GM12878 (cell line): Measurements from ENCODE around the gene P2RX2.

ENCODE experiments used
- CREB1 ChIP-seq: IDR thresholded peaks from 2 replicates; pipeline ENCODE4 v1.6.1; 2012; ENCODE audit warnings: low read depth, mild to moderate bottlenecking, inconsistent platforms
- RBBP5 ChIP-seq: fragments of 200-600 bp; sonication (generic); conservative IDR thresholded peaks from 2 replicates; pipeline ENCODE4 v1.6.1; 2016
- TF ChIP-seq, protein P1 (sequence below): fragments of 450-650 bp; IDR thresholded peaks from 2 replicates; pipeline ENCODE4 v1.6.1; 2017; ENCODE audit warnings: borderline replicate concordance
- TF ChIP-seq, protein P2 (sequence below): IDR thresholded peaks from 2 replicates; pipeline ENCODE4 v1.6.1; 2011; ENCODE audit warnings: low read depth, mild to moderate bottlenecking, low read length, moderate library complexity, borderline replicate concordance; ENCODE audit errors: extremely low read depth
- TF ChIP-seq, protein P3 (sequence below), 3 experiments: IDR thresholded peaks in 2 of 3; conservative IDR thresholded peaks in 1 of 3; 2 replicates each; pipeline ENCODE4 v1.5.1; 2011; ENCODE audit warnings: low read depth in 3 of 3, low read length in 3 of 3, mild to moderate bottlenecking in 3 of 3, control low read depth in 2 of 3, moderate library complexity in 2 of 3, inconsistent platforms in 1 of 3, mixed read lengths in 1 of 3; ENCODE audit not compliant: control insufficient read depth in 2 of 3, insufficient read depth in 1 of 3; ENCODE audit errors: extremely low read depth in 1 of 3

DNA sequence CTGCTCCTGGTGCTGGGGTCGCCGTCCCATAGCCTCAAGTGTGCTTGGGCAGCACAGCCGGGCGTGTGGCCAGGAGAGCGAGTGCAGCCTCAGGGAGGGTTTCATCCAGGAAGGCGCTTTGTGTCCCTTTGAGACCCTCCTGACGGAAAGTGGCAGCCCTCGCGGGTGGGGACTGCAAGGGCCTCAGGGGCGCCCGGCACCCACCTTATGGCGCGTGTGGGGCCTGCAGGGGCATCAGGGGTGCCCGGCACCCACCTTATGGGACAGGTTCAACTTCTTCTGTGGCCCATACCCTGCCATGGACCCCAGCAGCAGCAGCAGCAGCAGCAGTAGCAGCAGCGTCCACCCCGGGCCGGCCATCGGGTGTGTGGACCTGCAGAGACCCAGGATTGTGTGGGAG is 12.7 kb upstream of the P2RX2 start:
- TF ChIP-seq, protein P1, sequence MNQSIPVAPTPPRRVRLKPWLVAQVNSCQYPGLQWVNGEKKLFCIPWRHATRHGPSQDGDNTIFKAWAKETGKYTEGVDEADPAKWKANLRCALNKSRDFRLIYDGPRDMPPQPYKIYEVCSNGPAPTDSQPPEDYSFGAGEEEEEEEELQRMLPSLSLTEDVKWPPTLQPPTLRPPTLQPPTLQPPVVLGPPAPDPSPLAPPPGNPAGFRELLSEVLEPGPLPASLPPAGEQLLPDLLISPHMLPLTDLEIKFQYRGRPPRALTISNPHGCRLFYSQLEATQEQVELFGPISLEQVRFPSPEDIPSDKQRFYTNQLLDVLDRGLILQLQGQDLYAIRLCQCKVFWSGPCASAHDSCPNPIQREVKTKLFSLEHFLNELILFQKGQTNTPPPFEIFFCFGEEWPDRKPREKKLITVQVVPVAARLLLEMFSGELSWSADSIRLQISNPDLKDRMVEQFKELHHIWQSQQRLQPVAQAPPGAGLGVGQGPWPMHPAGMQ = no peak
- no peak for TF ChIP-seq CREB1
- TF ChIP-seq, protein P2, sequence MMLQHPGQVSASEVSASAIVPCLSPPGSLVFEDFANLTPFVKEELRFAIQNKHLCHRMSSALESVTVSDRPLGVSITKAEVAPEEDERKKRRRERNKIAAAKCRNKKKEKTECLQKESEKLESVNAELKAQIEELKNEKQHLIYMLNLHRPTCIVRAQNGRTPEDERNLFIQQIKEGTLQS = no peak
- TF ChIP-seq, protein P3, sequence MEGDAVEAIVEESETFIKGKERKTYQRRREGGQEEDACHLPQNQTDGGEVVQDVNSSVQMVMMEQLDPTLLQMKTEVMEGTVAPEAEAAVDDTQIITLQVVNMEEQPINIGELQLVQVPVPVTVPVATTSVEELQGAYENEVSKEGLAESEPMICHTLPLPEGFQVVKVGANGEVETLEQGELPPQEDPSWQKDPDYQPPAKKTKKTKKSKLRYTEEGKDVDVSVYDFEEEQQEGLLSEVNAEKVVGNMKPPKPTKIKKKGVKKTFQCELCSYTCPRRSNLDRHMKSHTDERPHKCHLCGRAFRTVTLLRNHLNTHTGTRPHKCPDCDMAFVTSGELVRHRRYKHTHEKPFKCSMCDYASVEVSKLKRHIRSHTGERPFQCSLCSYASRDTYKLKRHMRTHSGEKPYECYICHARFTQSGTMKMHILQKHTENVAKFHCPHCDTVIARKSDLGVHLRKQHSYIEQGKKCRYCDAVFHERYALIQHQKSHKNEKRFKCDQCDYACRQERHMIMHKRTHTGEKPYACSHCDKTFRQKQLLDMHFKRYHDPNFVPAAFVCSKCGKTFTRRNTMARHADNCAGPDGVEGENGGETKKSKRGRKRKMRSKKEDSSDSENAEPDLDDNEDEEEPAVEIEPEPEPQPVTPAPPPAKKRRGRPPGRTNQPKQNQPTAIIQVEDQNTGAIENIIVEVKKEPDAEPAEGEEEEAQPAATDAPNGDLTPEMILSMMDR (IDR thresholded peaks at IDR 0.05 in 2 of 3, conservative IDR thresholded peaks at IDR 0.05 in 1 of 3; ENCODE audit: control insufficient read depth in 2 of 3, extremely low read depth in 1 of 3, insufficient read depth in 1 of 3, low read depth in 3 of 3, low read length in 3 of 3) = no peak
- TF ChIP-seq RBBP5 = no peak
